Naive thymus-derived CD8-positive, alpha-beta T cell (primary cell): ENCODE data around the gene C8G. TPM values are rescaled to one million over a fixed set of nuclear protein-coding genes. Genes with fewer than 3 reads are reported as not detected.

ENCODE experiments used
- ATAC-seq, 2 donors: fragments of 150-1000 bp; cut with Tn5 transposase in 1 of 2; sonication (Bioruptor Pico), chemical (Tn5 transposase) in 1 of 2; 1 replicate in 1 of 2; 2 replicates in 1 of 2; pipeline ENCODE4 v1.10.0; 2021; ENCODE audit warnings: mild to moderate bottlenecking in 2 of 2, moderate library complexity in 2 of 2
- POLR2A ChIA-PET: fragments of 350-600 bp; sonication (Branson Sonifier 250); formaldehyde crosslinking; loops from one replicate; lab custom pipeline; 2021; ENCODE audit warnings: antibody characterized with exemption; lab: Charles Lee
- DNase-seq, 10 donors: peaks; one replicate each; pipeline versions ENCODE4 v3.0.0 to v3.0.0-alpha.2; 2020 to 2022
- H3K27ac Mint-ChIP-seq, 10 donors: one replicate each; pipeline ENCODE4 v1.8.0; 2020 to 2022; ENCODE audit warnings: mild to moderate bottlenecking in 10 of 10, mixed read lengths in 10 of 10, moderate library complexity in 4 of 10, inconsistent platforms in 1 of 10
- H3K27me3 Mint-ChIP-seq, 5 donors: one replicate each; pipeline ENCODE4 v1.8.0; 2021 to 2022; ENCODE audit warnings: mixed read lengths in 5 of 5
- H3K36me3 Mint-ChIP-seq, 3 donors: one replicate each; pipeline ENCODE4 v1.8.0; 2020 to 2022; ENCODE audit warnings: mixed read lengths in 3 of 3, mild to moderate bottlenecking in 2 of 3, inconsistent platforms in 1 of 3
- H3K4me1 Mint-ChIP-seq, 4 donors: one replicate each; pipeline ENCODE4 v1.8.0; 2021 to 2022; ENCODE audit warnings: mixed read lengths in 4 of 4
- H3K4me3 Mint-ChIP-seq, 10 donors: one replicate each; pipeline ENCODE4 v1.8.0; 2020 to 2022; ENCODE audit warnings: mild to moderate bottlenecking in 10 of 10, mixed read lengths in 10 of 10, moderate library complexity in 6 of 10, inconsistent platforms in 1 of 10
- H3K9me3 Mint-ChIP-seq, 9 donors: one replicate each; pipeline ENCODE4 v1.8.0; 2020 to 2022; ENCODE audit warnings: mixed read lengths in 9 of 9, mild to moderate bottlenecking in 3 of 9, inconsistent platforms in 1 of 9, moderate library complexity in 1 of 9
- polyA plus RNA-seq, 3 donors: library from polyadenylated mRNA; unstranded; fragments of 300-500 nt; fragmentation: Illumina TruSeq; gene quantifications; one replicate each; pipeline ENCODE4 v1.2.3, GENCODE V29; 2021
- total RNA-seq, 8 experiments: library from RNA in 2 of 8; stranded (reverse) in 2 of 8; gene quantifications; one replicate each; pipeline ENCODE4 v1.2.3 and lab custom pipeline; 2021 to 2026

Gene C8G
- under 1 TPM in 1 of 2 experiments, not detected in 1; 0.99 TPM for total RNA-seq
- 1 to 10 TPM in 1 of 3 donors, not detected in 2; 1.6 TPM for polyA plus RNA-seq
- 0.43 to 1.0 (median 0.60) reads per million in 6 experiments for total RNA-seq (lab: John Stamatoyannopoulos, UW)

DNA sequence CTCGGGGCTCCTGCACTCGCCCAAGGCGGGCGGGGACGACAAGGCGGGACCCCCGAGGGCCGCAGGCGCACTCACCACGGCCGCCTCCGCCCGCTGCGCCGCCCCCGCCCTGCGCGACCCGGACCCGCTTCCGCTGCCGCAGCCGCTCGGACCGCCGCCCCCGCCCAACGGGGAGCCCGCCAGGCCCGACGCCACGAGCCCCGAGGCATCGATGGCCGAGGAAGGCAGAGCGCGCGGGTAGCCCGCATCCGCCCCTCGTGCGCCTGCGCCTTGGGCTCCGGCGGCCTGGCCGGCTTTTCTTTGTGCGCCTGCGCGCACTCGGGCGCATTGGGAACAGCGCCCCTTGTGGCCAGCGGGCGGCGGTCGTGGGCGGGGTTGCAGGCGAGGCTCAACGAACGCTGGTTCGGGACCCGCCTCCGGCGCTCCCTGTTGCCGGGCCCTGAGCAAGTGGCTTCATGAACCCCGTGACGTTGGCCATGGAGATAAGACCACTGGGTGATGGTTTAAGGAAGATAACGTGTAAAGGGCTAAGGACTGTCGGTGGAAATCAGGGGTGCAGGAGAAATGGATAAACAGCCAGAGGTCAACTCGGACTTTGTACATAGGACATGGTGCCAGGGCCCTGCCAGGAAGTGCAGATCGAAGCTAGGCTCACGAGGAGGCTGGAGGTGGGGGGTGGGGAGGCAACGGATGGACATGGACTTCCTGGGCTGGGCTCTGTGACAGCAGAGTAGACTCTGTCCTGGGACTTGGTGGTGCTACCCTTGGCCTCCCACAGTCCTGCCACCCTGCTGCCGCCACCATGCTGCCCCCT, at the start of gene C8G, which contains the start of gene FBXW5:
TSS of gene C8G (plus strand) at position 725 of the 814 bp plus-strand sequence. CDS start at position 803, 78 bp downstream.
TSS of gene FBXW5 (minus strand) at position 220 of the 814 bp plus-strand sequence. CDS start 655 bp downstream, outside the sequence.
- peak within 1 kb of the TSS; percentile 72 to 92 (median 82) for H3K4me3 Mint-ChIP-seq
- H3K27me3 Mint-ChIP-seq, result no peaks in the 10 kb centered on the region
- H3K9me3 Mint-ChIP-seq, result no peaks in the 10 kb centered on the region
- H3K4me1 Mint-ChIP-seq, result peaks cover 5 to 32% (median 14%) of the 10 kb centered on the region in 4 donors
- peak within 1 kb of the TSS in 9 of 10 donors; percentile 74 to 95 (median 77) for H3K27ac Mint-ChIP-seq
- peaks cover 0 to 14% (median 0%) of the 10 kb centered on the region in 3 donors for H3K36me3 Mint-ChIP-seq
- DNase-seq, result peak; percentile 88 to 96 (median 94)
- ATAC-seq, result peak; percentile 77 to 87
- POLR2A ChIA-PET, result interaction anchor here (0.7 to 9.5 kb wide), 20 partner anchors 15 to 406 kb away, joined by 3 to 113 read pairs (median 4); partner anchors contain the start of genes ABCA2, CLIC3, EDF1 and PAXX

- POLR2A ChIA-PET, result no interaction called here
- no peak overlapping the region for H3K27ac Mint-ChIP-seq
- ATAC-seq, result no peak
- peaks cover 15 to 42% (median 24%) of the 10 kb centered on the region in 4 donors for H3K4me1 Mint-ChIP-seq
- no peaks in the 10 kb centered on the region for H3K9me3 Mint-ChIP-seq
- peaks cover 0 to 39% (median 7%) of the 10 kb centered on the region in 3 donors for H3K36me3 Mint-ChIP-seq
- H3K4me3 Mint-ChIP-seq, result no peak overlapping the region
- no peaks in the 10 kb centered on the region for H3K27me3 Mint-ChIP-seq
- no peak for DNase-seq
Measured at GRCh38 chr9:136896027-136896426, 49.0 kb upstream of the C8G start.

DNA sequence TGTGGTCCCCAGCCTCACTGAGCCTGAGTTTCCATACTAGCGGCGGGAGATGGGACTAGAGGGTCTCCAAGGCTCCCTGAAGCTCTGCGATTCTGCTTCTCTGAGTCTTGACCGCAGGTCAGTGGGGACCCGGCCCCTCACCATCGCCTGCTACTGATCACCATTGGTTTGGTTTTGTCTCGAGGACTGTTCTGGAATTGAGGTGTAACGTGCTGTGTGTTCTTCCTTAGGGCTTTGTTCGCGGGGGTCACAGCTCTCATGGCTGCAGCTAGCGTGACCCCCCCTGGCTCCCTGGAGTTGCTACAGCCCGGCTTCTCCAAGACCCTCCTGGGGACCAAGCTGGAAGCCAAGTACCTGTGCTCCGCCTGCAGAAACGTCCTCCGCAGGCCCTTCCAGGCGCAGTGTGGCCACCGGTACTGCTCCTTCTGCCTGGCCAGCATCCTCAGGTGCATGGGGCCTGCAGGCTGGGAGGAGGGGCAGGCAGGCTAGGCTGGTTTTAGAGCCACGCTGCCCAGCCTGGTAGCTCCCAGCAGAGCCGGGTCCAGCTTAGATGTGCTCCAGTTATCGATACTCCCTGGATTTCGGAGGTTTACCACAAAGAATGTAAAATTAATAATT, 46.5 kb upstream of the C8G start:
- H3K9me3 Mint-ChIP-seq, result no peaks in the 10 kb centered on the region
- H3K36me3 Mint-ChIP-seq, result peaks cover 0 to 53% (median 7%) of the 10 kb centered on the region in 3 donors
- H3K27ac Mint-ChIP-seq, result no peak overlapping the region
- ATAC-seq (no peak), DNase-seq (no peak)
- H3K4me1 Mint-ChIP-seq, result peaks cover 20 to 48% (median 41%) of the 10 kb centered on the region in 4 donors
- POLR2A ChIA-PET, result interaction anchor here (0.6 kb wide), 1 partner anchor 229 kb away, joined by 5 read pairs; no protein-coding TSS in a partner anchor
- H3K27me3 Mint-ChIP-seq, result no peaks in the 10 kb centered on the region
- H3K4me3 Mint-ChIP-seq, result no peak overlapping the region

DNA sequence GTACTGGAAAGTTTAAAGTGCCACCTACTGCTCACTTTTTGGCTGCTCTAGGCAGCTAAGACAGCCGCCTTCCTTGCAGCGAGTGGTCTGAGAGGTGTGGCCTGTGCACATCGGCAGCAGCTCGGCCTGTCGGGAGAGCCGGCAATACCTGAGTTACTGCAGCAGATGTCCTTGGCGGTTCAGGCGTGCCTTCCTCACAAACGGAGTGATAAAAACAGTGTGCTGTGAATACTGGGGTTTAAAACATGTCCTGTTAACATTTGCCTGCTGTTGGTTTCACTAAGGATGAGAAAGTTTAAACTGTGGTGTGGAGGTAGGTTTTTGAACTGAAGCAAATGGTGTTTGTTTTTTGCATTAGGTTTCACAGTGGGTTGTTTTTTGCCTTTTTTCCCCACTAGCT, 45.8 kb upstream of the C8G start:
- H3K27ac Mint-ChIP-seq, result peak overlapping the region in 2 of 10 donors; percentile 18 to 25
- peaks cover 0 to 53% (median 7%) of the 10 kb centered on the region in 3 donors for H3K36me3 Mint-ChIP-seq
- H3K4me1 Mint-ChIP-seq, result peaks cover 18 to 45% (median 39%) of the 10 kb centered on the region in 4 donors
- no peaks in the 10 kb centered on the region for H3K9me3 Mint-ChIP-seq
- no peak overlapping the region for H3K4me3 Mint-ChIP-seq
- no peak for DNase-seq
- no peak for ATAC-seq
- H3K27me3 Mint-ChIP-seq, result no peaks in the 10 kb centered on the region
- POLR2A ChIA-PET, result no interaction called here

DNA sequence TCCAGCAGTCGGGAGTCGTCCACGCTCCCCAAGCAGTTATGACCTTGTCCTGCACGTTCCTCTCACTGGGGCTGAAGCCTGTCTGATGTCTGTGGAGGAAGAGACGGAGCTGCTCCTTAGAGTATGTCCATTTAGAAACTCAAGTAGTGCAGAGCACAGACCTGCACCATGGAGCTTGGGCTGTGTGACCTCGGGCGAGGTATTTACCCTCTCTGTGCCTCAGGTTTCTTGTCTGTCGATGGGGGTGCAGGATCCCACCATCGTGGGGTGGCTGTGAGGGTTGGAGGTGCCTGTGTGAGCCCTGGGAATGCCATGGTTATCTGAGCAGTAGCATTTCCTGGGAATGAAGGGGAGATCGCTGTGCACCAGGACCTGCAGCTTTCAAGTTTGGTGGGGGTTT, 44.5 kb upstream of the C8G start:
- H3K27ac Mint-ChIP-seq, result peak overlapping the region in 5 of 10 donors; percentile 2 to 64 (median 29)
- H3K4me1 Mint-ChIP-seq, result peaks cover 11 to 42% (median 32%) of the 10 kb centered on the region in 4 donors
- peaks cover 0 to 47% (median 7%) of the 10 kb centered on the region in 3 donors for H3K36me3 Mint-ChIP-seq
- no peak for ATAC-seq
- peak overlapping the region in 1 of 10 donors; percentile 7 for H3K4me3 Mint-ChIP-seq
- H3K9me3 Mint-ChIP-seq, result no peaks in the 10 kb centered on the region
- POLR2A ChIA-PET, result interaction anchor here (1.5 kb wide), 1 partner anchor 19 kb away, joined by 3 read pairs; no protein-coding TSS in a partner anchor
- DNase-seq, result no peak
- no peaks in the 10 kb centered on the region for H3K27me3 Mint-ChIP-seq

DNA sequence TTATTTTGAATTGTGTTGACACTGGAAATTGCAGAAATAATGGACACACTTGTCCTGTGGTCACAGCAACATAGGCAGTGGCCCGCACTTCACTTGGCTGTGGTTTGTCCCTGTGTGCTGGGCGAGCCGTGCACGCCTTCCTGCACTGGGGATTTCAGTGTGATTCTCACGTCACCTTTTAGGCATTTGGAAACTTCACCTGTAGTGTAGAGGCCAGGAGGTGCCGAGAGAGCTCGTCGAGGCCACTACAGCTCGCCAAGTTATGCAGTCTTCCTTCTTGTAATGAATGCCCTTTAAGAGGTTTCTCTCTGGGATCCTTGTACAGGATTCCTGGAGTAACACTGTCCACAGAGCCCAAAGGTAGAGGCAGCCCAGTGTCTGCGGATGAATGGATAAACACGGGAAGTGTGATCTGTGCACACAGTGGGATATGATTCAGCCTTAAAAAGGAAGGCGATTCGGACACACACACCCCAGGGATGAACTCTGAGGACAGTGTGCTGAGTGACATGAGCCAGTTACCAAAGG, 44.0 kb upstream of the C8G start:
- DNase-seq, result no peak
- peak overlapping the region in 3 of 10 donors; percentile 36 to 79 (median 69) for H3K4me3 Mint-ChIP-seq
- H3K4me1 Mint-ChIP-seq, result peaks cover 11 to 42% (median 31%) of the 10 kb centered on the region in 4 donors
- peak overlapping the region in 9 of 10 donors; percentile 20 to 95 (median 93) for H3K27ac Mint-ChIP-seq
- H3K36me3 Mint-ChIP-seq, result peaks cover 0 to 49% (median 7%) of the 10 kb centered on the region in 3 donors
- no peaks in the 10 kb centered on the region for H3K9me3 Mint-ChIP-seq
- ATAC-seq, result no peak
- H3K27me3 Mint-ChIP-seq, result no peaks in the 10 kb centered on the region
- POLR2A ChIA-PET, result interaction anchor here (1.5 kb wide), 1 partner anchor 19 kb away, joined by 3 read pairs; no protein-coding TSS in a partner anchor

GRCh38 chr9:136901516-136902258, 43.4 kb upstream of the C8G start:
- peaks cover 0 to 53% (median 7%) of the 10 kb centered on the region in 3 donors for H3K36me3 Mint-ChIP-seq
- H3K27ac Mint-ChIP-seq, result peak overlapping the region; percentile 35 to 95 (median 92)

GRCh38 chr9:136902259-136902821, 42.7 kb upstream of the C8G start:
- peaks cover 9 to 40% (median 28%) of the 10 kb centered on the region in 4 donors for H3K4me1 Mint-ChIP-seq
- POLR2A ChIA-PET, result interaction anchor here (0.7 to 1.0 kb wide), 5 partner anchors 15 to 286 kb away, joined by 3 to 8 read pairs (median 3); partner anchors contain the start of genes ANAPC2, EDF1, SSNA1 and TRAF2
- no peaks in the 10 kb centered on the region for H3K9me3 Mint-ChIP-seq
- ATAC-seq (peak; percentile 90 to 92), DNase-seq (peak; percentile 26 to 74 (median 52))
- peak overlapping the region; percentile 28 to 96 (median 91) for H3K27ac Mint-ChIP-seq
- no peaks in the 10 kb centered on the region for H3K27me3 Mint-ChIP-seq
- H3K4me3 Mint-ChIP-seq, result peak overlapping the region; percentile 30 to 79 (median 66)
- H3K36me3 Mint-ChIP-seq, result peaks cover 0 to 59% (median 7%) of the 10 kb centered on the region in 3 donors

More at GRCh38 chr9:136901516-136902258, 43.4 kb upstream of the C8G start:
- Mint-ChIP-seq H3K9me3 (no peaks in the 10 kb centered on the region), H3K4me3 (peak overlapping the region; percentile 30 to 79 (median 66)), H3K4me1 (peaks cover 11 to 44% (median 32%) of the 10 kb centered on the region in 4 donors), H3K27me3 (no peaks in the 10 kb centered on the region)
- ATAC-seq (peak; percentile 52 to 66), DNase-seq (peak in 7 of 10 donors; percentile 20 to 39 (median 34))
- POLR2A ChIA-PET, result interaction anchor here (0.7 to 1.5 kb wide), 5 partner anchors 16 to 287 kb away, joined by 3 to 8 read pairs (median 3); partner anchors contain the start of genes ANAPC2, EDF1, SSNA1 and TRAF2

- POLR2A ChIA-PET, result interaction anchor here (0.7 kb wide), 1 partner anchor 14 kb away, joined by 3 read pairs; no protein-coding TSS in a partner anchor
- H3K36me3 Mint-ChIP-seq, result peaks cover 0 to 59% (median 7%) of the 10 kb centered on the region in 3 donors
- no peaks in the 10 kb centered on the region for H3K9me3 Mint-ChIP-seq
- peak overlapping the region in 8 of 10 donors; percentile 61 to 96 (median 86) for H3K27ac Mint-ChIP-seq
- ATAC-seq (no peak), DNase-seq (peak in 1 of 10 donors; percentile 7)
- H3K4me1 Mint-ChIP-seq, result peaks cover 9 to 40% (median 28%) of the 10 kb centered on the region in 4 donors
- H3K4me3 Mint-ChIP-seq, result peak overlapping the region in 1 of 10 donors; percentile 4
- H3K27me3 Mint-ChIP-seq, result no peaks in the 10 kb centered on the region
Measured at GRCh38 chr9:136903041-136903554, 41.9 kb upstream of the C8G start.

DNA sequence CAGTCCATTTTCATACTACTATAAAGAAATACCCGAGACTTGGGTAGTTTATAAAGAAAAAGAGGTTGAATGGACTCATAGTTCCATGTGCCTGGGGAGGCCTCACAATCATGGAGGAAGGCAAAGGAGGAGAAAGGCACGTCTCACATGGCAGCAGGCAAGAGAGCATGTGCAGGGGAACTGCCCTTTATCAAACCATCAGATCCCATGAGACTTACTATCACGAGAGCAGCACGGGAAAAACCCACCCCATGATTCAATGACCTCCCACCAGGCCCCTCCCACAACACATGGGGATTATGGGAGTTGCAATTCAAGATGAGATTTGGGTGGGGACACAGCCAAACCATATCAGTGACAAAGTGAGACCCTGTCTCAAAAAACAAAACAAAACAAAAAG, 38.8 kb upstream of the C8G start:
- no peaks in the 10 kb centered on the region for H3K9me3 Mint-ChIP-seq
- peaks cover 6 to 33% (median 20%) of the 10 kb centered on the region in 4 donors for H3K4me1 Mint-ChIP-seq
- peaks cover 0 to 54% (median 0%) of the 10 kb centered on the region in 3 donors for H3K36me3 Mint-ChIP-seq
- peak overlapping the region in 4 of 10 donors; percentile 8 to 72 (median 30) for H3K27ac Mint-ChIP-seq
- POLR2A ChIA-PET, result no interaction called here
- no peak overlapping the region for H3K4me3 Mint-ChIP-seq
- no peak for ATAC-seq
- DNase-seq, result no peak
- H3K27me3 Mint-ChIP-seq, result no peaks in the 10 kb centered on the region
